GM10248 (cell line): ENCODE results near the gene SLC2A4.

Source experiments
- CTCF ChIA-PET: fragments of 300-600 bp; sonication (Branson Sonifier 250); formaldehyde crosslinking; extraction: SDS; loops from one replicate; lab custom pipeline; 2021; ENCODE audit warnings: antibody characterized with exemption; lab: Yijun Ruan, JAX
- POLR2A ChIA-PET: fragments of 350-650 bp; sonication (Branson Sonifier 250); formaldehyde crosslinking; extraction: SDS; loops from one replicate; lab custom pipeline; 2020; ENCODE audit warnings: antibody characterized with exemption; lab: Yijun Ruan, JAX
- DNase-seq: peaks from one replicate; pipeline ENCODE4 v3.0.0; 2012; ENCODE audit errors: extremely low spot score
- TF ChIP-seq, protein P1 (sequence below): IDR thresholded peaks from 2 replicates; pipeline ENCODE4 v1.5.1; 2012; ENCODE audit warnings: mild to moderate bottlenecking, low read depth; ENCODE audit errors: extremely low read depth, missing control alignments, control extremely low read depth

SLC2A4 gene

DNA sequence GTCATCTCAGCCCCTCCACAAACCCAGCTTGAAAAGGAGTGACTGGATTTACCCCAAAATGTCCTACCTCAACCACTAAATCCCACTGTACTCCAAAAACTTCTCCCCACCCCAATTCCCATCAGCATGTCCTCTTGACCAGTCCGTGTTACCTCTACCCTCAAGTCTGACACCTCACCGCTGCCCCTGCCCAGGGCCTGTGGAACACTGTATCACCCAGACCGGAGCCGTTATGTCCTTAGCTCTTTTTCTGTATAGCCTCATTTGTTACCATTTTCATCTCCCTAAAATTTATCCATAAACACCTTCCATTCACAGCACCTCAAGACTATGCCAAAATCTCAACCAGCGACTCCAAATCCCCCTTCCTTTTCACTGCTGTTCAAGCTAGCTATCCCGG lies 44.7 kb upstream of the SLC2A4 start:
- ChIA-PET POLR2A (interaction anchor here (2.7 kb wide), 1 partner anchor 18 kb away, joined by 6 read pairs; the partner anchor contains the start of genes ACADVL and DLG4), CTCF (interaction anchor here (1.4 to 4.4 kb wide), 3 partner anchors 16 to 60 kb away, joined by 3 to 26 read pairs (median 3); partner anchors contain the start of genes ACADVL, DLG4 and SLC2A4)
- no peak for DNase-seq
- TF ChIP-seq, protein P1, sequence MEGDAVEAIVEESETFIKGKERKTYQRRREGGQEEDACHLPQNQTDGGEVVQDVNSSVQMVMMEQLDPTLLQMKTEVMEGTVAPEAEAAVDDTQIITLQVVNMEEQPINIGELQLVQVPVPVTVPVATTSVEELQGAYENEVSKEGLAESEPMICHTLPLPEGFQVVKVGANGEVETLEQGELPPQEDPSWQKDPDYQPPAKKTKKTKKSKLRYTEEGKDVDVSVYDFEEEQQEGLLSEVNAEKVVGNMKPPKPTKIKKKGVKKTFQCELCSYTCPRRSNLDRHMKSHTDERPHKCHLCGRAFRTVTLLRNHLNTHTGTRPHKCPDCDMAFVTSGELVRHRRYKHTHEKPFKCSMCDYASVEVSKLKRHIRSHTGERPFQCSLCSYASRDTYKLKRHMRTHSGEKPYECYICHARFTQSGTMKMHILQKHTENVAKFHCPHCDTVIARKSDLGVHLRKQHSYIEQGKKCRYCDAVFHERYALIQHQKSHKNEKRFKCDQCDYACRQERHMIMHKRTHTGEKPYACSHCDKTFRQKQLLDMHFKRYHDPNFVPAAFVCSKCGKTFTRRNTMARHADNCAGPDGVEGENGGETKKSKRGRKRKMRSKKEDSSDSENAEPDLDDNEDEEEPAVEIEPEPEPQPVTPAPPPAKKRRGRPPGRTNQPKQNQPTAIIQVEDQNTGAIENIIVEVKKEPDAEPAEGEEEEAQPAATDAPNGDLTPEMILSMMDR: no peak

DNA sequence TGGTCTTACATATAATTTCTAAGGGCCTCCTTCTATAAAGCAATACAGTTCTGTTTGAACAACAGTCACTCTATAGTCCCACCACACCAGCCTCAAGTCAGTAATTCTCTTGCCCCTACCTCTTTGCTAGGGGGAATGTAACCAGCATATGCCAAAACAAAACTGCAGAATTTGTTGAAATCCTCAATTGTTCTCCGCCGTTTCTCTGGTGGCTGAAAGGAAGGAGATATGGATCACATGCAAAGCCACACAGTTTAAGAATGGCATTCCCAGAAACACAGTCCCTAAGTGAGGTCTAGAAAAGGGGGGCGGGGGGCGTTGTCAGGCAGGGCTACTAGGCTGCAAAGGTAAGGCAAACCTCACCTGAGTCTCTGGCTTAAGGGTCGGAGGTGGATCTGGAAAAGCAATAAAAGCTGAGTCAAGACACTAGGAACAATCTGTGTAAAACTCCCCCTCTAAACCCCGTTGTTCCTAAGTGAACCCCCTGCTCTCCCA lies 44.2 kb upstream of the SLC2A4 start:
- DNase-seq: no peak
- ChIA-PET CTCF (interaction anchor here (1.5 to 4.4 kb wide), 2 partner anchors 16 to 450 kb away, joined by 3 to 26 read pairs; partner anchors contain the start of genes ACADVL, DLG4 and TP53), POLR2A (interaction anchor here (0.8 to 2.7 kb wide), 2 partner anchors 16 to 18 kb away, joined by 3 to 6 read pairs; partner anchors contain the start of genes ACADVL and DLG4)
- TF ChIP-seq, protein P1: no peak

DNA sequence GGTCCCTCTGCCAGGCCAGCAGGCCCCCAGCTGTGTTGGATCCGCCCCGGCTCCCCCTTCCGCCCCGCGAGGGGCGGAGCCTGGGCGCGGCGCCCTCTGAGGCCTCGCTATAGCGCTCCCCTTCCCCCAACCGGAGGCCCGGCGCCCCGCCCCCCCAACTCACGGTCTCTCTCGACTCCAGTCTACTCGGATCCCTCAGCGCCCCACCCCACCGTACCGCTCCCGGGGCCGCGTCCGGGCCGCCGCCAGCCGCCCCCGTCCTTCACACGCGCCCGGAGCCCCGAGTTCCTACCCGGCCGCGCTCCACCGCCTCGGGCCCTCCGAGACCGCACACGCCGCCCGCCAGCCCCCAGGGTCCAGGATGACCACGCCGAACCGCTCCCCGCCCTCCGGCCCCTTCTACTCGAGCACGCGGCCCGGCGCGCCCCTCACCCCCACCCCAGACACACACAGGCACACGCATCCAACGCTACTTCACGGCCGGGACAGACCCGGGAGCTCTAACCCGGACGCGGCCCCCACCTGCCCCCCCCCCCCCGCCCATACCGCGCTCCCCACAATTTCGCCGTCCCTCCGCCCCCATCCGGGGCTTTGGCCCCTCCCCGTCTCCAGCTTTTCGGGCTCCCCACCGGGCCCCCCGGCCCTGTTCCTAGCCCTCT lies 43.6 kb upstream of the SLC2A4 start:
- ChIA-PET CTCF (interaction anchor here (0.9 to 4.4 kb wide), 6 partner anchors 14 to 450 kb away, joined by 3 to 26 read pairs (median 3); partner anchors contain the start of genes ACADVL, CTDNEP1, DLG4 and TP53), POLR2A (interaction anchor here (0.5 to 2.7 kb wide), 3 partner anchors 17 to 68 kb away, joined by 3 to 6 read pairs (median 3); partner anchors contain the start of genes ACADVL and DLG4)
- peak; percentile 82 for DNase-seq
- TF ChIP-seq, protein P1: no peak

DNA sequence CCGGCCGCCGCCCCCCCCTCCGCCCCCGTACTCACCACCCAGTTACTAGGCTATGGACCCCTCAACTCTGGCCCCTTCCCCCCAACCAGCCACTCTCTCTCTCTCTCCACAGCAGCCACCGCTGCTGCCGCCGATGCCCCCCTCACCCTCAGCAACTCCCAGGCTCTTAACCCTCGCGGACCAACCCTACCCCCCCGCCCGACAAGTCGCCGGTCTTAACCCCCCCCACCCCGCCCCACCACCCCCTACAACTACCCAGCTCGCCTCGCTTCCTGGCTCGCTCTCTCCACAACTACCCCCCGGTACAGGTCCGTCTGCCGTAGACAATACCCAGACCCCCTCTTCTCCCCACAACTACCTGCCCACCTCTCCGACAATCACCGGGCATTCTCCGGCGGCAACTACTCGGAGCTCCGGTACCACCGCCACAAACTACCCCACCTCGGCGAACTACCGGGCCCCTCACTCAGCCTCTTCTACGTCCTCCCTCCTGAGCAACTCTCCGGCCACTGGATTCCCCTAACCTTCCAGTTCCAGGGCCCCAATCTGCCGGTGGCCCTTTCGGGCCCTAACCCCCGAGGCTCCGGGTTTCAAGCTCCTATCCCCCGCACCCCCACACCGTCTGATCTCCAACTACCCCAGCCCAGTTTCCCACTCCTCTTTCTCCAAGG lies 43.0 kb upstream of the SLC2A4 start:
- TF ChIP-seq, protein P1: no peak
- POLR2A ChIA-PET: interaction anchor here (0.5 to 2.7 kb wide), 2 partner anchors 19 to 67 kb away, joined by 3 to 6 read pairs; partner anchors contain the start of genes ACADVL and DLG4
- CTCF ChIA-PET: interaction anchor here (0.9 to 1.5 kb wide), 5 partner anchors 13 to 449 kb away, joined by 3 read pairs; partner anchors contain the start of genes ACADVL, CTDNEP1, DLG4 and TP53
- no peak for DNase-seq

DNA sequence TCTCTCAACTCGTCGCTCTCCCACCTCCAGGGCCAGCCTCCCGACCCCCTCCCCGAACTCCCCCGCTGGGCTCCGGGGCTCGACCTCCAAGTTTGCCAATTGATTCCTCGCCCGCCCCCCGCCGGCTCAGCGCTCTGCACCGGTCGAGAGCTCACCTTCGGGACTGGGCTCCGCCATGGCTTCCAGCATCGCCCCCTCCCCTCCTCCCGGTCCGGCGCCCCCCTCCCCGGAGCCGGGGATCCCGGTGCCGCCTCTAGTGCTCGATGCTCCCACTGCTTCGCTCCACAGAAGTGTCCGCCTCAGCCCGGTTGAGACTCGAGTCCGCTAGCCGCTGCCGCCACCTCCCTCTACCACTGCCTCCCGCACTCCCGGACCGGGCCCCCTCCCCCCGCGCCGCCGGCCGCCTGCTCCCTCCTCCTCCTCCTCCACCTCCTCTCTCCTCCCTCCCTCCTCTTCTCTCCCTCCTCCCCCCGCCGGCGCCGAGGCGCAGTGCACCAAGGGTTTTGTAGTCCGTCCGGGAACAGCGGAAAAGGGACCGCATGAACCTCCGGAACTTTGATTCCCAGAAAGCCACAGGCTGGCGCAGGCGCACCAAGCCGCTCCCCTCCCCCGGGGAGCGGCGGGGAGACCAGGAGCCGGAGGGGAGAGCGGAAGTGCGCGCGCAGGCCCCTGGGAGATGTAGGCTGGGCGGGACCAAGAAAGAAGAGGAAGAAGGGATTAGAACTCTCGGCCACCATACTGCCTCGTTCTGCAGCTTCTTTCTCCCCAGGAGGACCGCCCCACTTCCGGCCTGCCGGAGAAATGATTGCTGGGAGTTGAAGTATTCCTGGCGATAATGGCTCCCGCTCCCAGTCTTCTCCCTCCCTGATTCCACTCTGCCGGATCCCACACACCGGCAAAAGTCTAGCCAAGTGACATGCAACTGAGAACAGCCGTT lies 42.2 kb upstream of the SLC2A4 start, which contains the start of gene PHF23:
TSS of gene PHF23 (minus strand) at position 367 of the 937 bp plus-strand sequence. CDS start at position 189, 178 bp downstream.
- CTCF ChIA-PET: interaction anchor here (1.1 to 1.5 kb wide), 5 partner anchors 12 to 448 kb away, joined by 3 read pairs; partner anchors contain the start of genes CTDNEP1 and TP53

More for the DNA sequence above, 42.2 kb upstream of the SLC2A4 start, which contains the start of gene PHF23:
- TF ChIP-seq, protein P1: no peak
- peak; percentile 97 for DNase-seq
- POLR2A ChIA-PET: no interaction called here
